SK-N-SH (cell line): Measurements from ENCODE around the gene LAP3.

ENCODE experiments used
- CHD2 ChIP-seq: fragments of 150-350 bp; IDR thresholded peaks from 2 replicates; pipeline ENCODE4 v1.6.1; 2018; ENCODE audit warnings: low read length; ENCODE audit not compliant: partially characterized antibody
- CTCF ChIP-seq: fragments of 200-600 bp; sonication (generic); IDR thresholded peaks from 2 replicates; pipeline ENCODE4 v1.6.1; 2017; ENCODE audit warnings: antibody characterized with exemption, mild to moderate bottlenecking, moderate library complexity
- EZH2phosphoT487 ChIP-seq: fragments of 200-600 bp; sonication (generic); IDR thresholded peaks from 2 replicates; pipeline ENCODE4 v1.6.1; 2017; ENCODE audit warnings: low read depth, mixed run types, mild to moderate bottlenecking, antibody characterized with exemption, moderate library complexity, borderline replicate concordance
- FOXM1 ChIP-seq: IDR thresholded peaks from 2 replicates; pipeline ENCODE4 v1.4.0; 2012; ENCODE audit warnings: low read depth, mild to moderate bottlenecking
- GABPA ChIP-seq: IDR thresholded peaks from 2 replicates; pipeline ENCODE4 v1.4.0; 2012; ENCODE audit warnings: low read depth, mild to moderate bottlenecking
- MAX ChIP-seq: IDR thresholded peaks from 2 replicates; pipeline ENCODE4 v1.4.0; 2012; ENCODE audit warnings: low read depth
- POLR2AphosphoS5 ChIP-seq: IDR thresholded peaks from 2 replicates; pipeline ENCODE4 v1.6.1; 2012; ENCODE audit warnings: low read depth, low read length
- SIN3A ChIP-seq: IDR thresholded peaks from 2 replicates; pipeline ENCODE4 v1.6.1; 2012; ENCODE audit warnings: low read depth, mild to moderate bottlenecking, low read length, moderate library complexity, borderline replicate concordance
- ZBTB33 ChIP-seq: IDR thresholded peaks from 2 replicates; pipeline ENCODE4 v1.4.0; 2012; ENCODE audit warnings: low read depth, borderline replicate concordance

GRCh38 chr4:17616283-17616682 lies 39.3 kb downstream of the LAP3 start:
- no peak for TF ChIP-seq POLR2AphosphoS5
- no peak for TF ChIP-seq FOXM1
- TF ChIP-seq CTCF, result no peak
- no peak for TF ChIP-seq EZH2phosphoT487
- no peak for TF ChIP-seq GABPA
- no peak for TF ChIP-seq MAX
- TF ChIP-seq CHD2, result no peak
- TF ChIP-seq SIN3A, result no peak
- TF ChIP-seq ZBTB33, result no peak
